ENCODE results near the gene ITSN1. TPM values are rescaled to one million over a fixed set of nuclear protein-coding genes. Genes with fewer than 3 reads are reported as not detected.

The ITSN1 gene
- total and polyA plus RNA-seq, 2 of the 13 experiments (the other 11 are each of a cell fraction or from before 2014, with no cell fraction given): 26.1 to 33.8 TPM

DNA sequence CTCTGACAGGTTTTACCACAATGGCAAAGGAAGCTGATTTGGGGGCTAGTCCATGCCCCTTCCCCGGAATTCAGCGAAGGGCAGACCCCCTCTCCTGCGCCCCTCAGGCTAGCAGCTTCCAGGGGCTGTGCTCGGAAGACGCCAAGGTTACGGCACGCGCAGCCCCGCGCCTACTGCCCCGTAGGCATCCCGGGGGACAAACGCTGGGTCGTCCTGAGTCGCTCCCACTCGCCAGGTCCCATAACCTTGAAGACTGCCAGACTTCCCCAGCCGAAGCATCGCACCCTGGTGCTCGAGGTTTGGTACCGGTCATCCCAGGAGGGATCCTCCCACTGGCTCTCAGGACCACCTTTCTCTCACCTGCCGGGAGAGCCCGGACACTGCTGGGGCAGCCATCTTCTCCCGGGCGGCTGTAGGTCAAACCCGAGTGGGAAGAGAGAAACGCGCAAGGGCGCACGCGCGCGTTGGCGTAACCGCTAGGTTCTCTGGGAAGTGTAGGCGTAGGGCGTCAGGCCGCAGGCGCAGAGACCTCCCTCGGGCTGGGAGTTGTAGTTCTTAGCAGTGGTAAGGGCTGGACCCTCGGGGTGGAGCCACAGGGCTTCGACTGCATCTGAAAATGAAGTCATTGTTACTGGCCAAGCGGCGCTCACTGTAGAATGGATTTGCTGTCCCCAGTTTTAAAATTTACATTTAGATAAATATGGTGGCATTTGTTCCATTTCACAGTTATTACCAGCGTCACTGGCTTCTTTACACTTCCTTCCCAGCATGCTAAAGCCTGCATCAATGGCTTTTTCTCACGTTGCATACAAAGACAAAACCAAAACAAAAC, 273.3 kb downstream of the ITSN1 start, which contains the start of gene ATP5PO (continued):
- TF ChIP-seq SP4 (CRISPR knock-in tag; IDR thresholded peaks at IDR 0.05) (no peak; the same call in 1 of the 2 replicates), CHD2 (IDR thresholded peaks at IDR 0.05; ENCODE audit: low read depth, low read length) (no peak), MTF2 (CRISPR knock-in tag; IDR thresholded peaks at IDR 0.05; ENCODE audit: borderline replicate concordance) (no peak), ZNF7 (CRISPR knock-in tag; IDR thresholded peaks at IDR 0.05) (no peak), MZF1 (CRISPR knock-in tag; IDR thresholded peaks at IDR 0.05; ENCODE audit: borderline replicate concordance) (no peak), CBX5 (CRISPR knock-in tag; IDR thresholded peaks at IDR 0.05; ENCODE audit: borderline replicate concordance) (peak; percentile 46; the same call in 1 of the 2 replicates)
- TF ChIP-seq, protein P1, sequence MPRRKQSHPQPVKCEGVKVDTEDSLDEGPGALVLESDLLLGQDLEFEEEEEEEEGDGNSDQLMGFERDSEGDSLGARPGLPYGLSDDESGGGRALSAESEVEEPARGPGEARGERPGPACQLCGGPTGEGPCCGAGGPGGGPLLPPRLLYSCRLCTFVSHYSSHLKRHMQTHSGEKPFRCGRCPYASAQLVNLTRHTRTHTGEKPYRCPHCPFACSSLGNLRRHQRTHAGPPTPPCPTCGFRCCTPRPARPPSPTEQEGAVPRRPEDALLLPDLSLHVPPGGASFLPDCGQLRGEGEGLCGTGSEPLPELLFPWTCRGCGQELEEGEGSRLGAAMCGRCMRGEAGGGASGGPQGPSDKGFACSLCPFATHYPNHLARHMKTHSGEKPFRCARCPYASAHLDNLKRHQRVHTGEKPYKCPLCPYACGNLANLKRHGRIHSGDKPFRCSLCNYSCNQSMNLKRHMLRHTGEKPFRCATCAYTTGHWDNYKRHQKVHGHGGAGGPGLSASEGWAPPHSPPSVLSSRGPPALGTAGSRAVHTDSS (CRISPR knock-in tag; conservative IDR thresholded peaks at IDR 0.05): no peak
- TF ChIP-seq, protein P2, sequence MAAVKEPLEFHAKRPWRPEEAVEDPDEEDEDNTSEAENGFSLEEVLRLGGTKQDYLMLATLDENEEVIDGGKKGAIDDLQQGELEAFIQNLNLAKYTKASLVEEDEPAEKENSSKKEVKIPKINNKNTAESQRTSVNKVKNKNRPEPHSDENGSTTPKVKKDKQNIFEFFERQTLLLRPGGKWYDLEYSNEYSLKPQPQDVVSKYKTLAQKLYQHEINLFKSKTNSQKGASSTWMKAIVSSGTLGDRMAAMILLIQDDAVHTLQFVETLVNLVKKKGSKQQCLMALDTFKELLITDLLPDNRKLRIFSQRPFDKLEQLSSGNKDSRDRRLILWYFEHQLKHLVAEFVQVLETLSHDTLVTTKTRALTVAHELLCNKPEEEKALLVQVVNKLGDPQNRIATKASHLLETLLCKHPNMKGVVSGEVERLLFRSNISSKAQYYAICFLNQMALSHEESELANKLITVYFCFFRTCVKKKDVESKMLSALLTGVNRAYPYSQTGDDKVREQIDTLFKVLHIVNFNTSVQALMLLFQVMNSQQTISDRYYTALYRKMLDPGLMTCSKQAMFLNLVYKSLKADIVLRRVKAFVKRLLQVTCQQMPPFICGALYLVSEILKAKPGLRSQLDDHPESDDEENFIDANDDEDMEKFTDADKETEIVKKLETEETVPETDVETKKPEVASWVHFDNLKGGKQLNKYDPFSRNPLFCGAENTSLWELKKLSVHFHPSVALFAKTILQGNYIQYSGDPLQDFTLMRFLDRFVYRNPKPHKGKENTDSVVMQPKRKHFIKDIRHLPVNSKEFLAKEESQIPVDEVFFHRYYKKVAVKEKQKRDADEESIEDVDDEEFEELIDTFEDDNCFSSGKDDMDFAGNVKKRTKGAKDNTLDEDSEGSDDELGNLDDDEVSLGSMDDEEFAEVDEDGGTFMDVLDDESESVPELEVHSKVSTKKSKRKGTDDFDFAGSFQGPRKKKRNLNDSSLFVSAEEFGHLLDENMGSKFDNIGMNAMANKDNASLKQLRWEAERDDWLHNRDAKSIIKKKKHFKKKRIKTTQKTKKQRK (IDR thresholded peaks at IDR 0.05; ENCODE audit: low read length): no peak
- TF ChIP-seq, protein P3, sequence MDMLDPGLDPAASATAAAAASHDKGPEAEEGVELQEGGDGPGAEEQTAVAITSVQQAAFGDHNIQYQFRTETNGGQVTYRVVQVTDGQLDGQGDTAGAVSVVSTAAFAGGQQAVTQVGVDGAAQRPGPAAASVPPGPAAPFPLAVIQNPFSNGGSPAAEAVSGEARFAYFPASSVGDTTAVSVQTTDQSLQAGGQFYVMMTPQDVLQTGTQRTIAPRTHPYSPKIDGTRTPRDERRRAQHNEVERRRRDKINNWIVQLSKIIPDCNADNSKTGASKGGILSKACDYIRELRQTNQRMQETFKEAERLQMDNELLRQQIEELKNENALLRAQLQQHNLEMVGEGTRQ (IDR thresholded peaks at IDR 0.05; ENCODE audit: low read depth, low read length): no peak
- TF ChIP-seq, protein P3 (CRISPR knock-in tag; IDR thresholded peaks at IDR 0.05; ENCODE audit: borderline replicate concordance): no peak
- TF ChIP-seq, protein P4, sequence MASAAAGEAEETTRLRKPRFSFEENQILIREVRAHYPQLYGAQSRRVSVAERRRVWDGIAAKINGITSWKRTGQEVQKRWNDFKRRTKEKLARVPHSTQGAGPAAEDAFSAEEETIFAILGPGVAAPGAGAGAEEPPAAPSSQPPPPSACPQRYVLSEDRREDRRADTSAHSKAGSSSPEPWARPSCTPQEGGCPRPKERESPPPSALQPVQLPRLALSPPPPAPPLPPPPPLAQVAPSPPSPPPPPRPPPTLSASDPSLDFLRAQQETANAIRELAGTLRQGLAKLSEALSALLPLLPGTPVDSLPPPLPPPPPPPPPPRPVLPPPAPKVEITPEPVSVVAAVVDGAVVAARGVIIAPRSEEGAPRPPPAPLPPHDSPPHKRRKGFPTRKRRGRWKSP (CRISPR knock-in tag; IDR thresholded peaks at IDR 0.05): peak; percentile 46; the same call in 1 of the 2 replicates
- TF ChIP-seq, protein P5, sequence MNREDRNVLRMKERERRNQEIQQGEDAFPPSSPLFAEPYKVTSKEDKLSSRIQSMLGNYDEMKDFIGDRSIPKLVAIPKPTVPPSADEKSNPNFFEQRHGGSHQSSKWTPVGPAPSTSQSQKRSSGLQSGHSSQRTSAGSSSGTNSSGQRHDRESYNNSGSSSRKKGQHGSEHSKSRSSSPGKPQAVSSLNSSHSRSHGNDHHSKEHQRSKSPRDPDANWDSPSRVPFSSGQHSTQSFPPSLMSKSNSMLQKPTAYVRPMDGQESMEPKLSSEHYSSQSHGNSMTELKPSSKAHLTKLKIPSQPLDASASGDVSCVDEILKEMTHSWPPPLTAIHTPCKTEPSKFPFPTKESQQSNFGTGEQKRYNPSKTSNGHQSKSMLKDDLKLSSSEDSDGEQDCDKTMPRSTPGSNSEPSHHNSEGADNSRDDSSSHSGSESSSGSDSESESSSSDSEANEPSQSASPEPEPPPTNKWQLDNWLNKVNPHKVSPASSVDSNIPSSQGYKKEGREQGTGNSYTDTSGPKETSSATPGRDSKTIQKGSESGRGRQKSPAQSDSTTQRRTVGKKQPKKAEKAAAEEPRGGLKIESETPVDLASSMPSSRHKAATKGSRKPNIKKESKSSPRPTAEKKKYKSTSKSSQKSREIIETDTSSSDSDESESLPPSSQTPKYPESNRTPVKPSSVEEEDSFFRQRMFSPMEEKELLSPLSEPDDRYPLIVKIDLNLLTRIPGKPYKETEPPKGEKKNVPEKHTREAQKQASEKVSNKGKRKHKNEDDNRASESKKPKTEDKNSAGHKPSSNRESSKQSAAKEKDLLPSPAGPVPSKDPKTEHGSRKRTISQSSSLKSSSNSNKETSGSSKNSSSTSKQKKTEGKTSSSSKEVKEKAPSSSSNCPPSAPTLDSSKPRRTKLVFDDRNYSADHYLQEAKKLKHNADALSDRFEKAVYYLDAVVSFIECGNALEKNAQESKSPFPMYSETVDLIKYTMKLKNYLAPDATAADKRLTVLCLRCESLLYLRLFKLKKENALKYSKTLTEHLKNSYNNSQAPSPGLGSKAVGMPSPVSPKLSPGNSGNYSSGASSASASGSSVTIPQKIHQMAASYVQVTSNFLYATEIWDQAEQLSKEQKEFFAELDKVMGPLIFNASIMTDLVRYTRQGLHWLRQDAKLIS (CRISPR knock-in tag; IDR thresholded peaks at IDR 0.05): no peak
- TF ChIP-seq, protein P6, sequence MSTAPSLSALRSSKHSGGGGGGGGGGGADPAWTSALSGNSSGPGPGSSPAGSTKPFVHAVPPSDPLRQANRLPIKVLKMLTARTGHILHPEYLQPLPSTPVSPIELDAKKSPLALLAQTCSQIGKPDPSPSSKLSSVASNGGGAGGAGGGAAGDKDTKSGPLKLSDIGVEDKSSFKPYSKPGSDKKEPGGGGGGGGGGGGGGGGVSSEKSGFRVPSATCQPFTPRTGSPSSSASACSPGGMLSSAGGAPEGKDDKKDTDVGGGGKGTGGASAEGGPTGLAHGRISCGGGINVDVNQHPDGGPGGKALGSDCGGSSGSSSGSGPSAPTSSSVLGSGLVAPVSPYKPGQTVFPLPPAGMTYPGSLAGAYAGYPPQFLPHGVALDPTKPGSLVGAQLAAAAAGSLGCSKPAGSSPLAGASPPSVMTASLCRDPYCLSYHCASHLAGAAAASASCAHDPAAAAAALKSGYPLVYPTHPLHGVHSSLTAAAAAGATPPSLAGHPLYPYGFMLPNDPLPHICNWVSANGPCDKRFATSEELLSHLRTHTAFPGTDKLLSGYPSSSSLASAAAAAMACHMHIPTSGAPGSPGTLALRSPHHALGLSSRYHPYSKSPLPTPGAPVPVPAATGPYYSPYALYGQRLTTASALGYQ (CRISPR knock-in tag; IDR thresholded peaks at IDR 0.05): no peak
